Astrocyte (in vitro differentiated cells and primary cell): ENCODE results near the gene ZNF467. TPM values are rescaled to one million over a fixed set of nuclear protein-coding genes. Genes with fewer than 3 reads are reported as not detected.

Experiments
- DNase-seq: peaks from one replicate; pipeline ENCODE4 v3.0.0-alpha.2; 2010; ENCODE audit warnings: low read depth
- FAIRE-seq: peaks from 2 replicates; lab custom pipeline; 2011; peaks lifted over from hg19 to GRCh38; lab: Jason Lieb, UNC
- H2AFZ ChIP-seq: 2 replicates; pipeline ENCODE4 v1.6.0; 2012; ENCODE audit warnings: low read depth, low read length, inconsistent platforms
- H3K27ac ChIP-seq: 2 replicates; pipeline ENCODE4 v1.5.1; 2011; ENCODE audit warnings: low read depth, low read length, inconsistent platforms
- H3K27me3 ChIP-seq: 2 replicates; pipeline ENCODE4 v1.6.0; 2011; ENCODE audit warnings: low read length, inconsistent platforms; ENCODE audit not compliant: insufficient read depth
- H3K36me3 ChIP-seq: 2 replicates; pipeline ENCODE4 v1.5.1; 2011; ENCODE audit warnings: low read length, inconsistent platforms; ENCODE audit not compliant: insufficient read depth
- H3K4me1 ChIP-seq: 2 replicates; pipeline ENCODE4 v1.5.1; 2011; ENCODE audit warnings: low read length, inconsistent platforms; ENCODE audit not compliant: insufficient read depth
- H3K4me2 ChIP-seq: 2 replicates; pipeline ENCODE4 v1.6.0; 2012; ENCODE audit warnings: low read length, inconsistent platforms
- H3K4me3 ChIP-seq: 2 replicates; pipeline ENCODE4 v1.5.1; 2011; ENCODE audit warnings: low read depth, mild to moderate bottlenecking, low read length, inconsistent platforms; ENCODE audit not compliant: insufficient read depth
- H3K79me2 ChIP-seq: 2 replicates; pipeline ENCODE4 v1.6.0; 2012; ENCODE audit warnings: mild to moderate bottlenecking, low read length, inconsistent platforms; ENCODE audit not compliant: insufficient read depth
- H3K9ac ChIP-seq: 2 replicates; pipeline ENCODE4 v1.6.0; 2012; ENCODE audit warnings: mild to moderate bottlenecking, low read length, inconsistent platforms
- H3K9me3 ChIP-seq: 2 replicates; pipeline ENCODE4 v1.5.1; 2012; ENCODE audit warnings: low read depth, mild to moderate bottlenecking, low read length, inconsistent platforms; ENCODE audit not compliant: insufficient read depth
- H4K20me1 ChIP-seq: 2 replicates; pipeline ENCODE4 v1.6.0; 2012; ENCODE audit warnings: low read length, inconsistent platforms; ENCODE audit not compliant: insufficient read depth
- H3K27ac Mint-ChIP-seq: one replicate; pipeline ENCODE4 v1.8.0; 2021; ENCODE audit warnings: mild to moderate bottlenecking, mixed read lengths; ENCODE audit not compliant: unreplicated experiment
- H3K27me3 Mint-ChIP-seq: one replicate; pipeline ENCODE4 v1.8.0; 2021; ENCODE audit warnings: low read depth, mixed read lengths; ENCODE audit not compliant: unreplicated experiment
- H3K36me3 Mint-ChIP-seq: one replicate; pipeline ENCODE4 v1.8.0; 2021; ENCODE audit warnings: low read depth, mixed read lengths; ENCODE audit not compliant: unreplicated experiment
- H3K4me1 Mint-ChIP-seq: one replicate; pipeline ENCODE4 v1.8.0; 2021; ENCODE audit warnings: low read depth, mixed read lengths; ENCODE audit not compliant: unreplicated experiment
- H3K4me3 Mint-ChIP-seq: one replicate; pipeline ENCODE4 v1.8.0; 2021; ENCODE audit warnings: mild to moderate bottlenecking, moderate library complexity, mixed read lengths; ENCODE audit not compliant: unreplicated experiment
- H3K9me3 Mint-ChIP-seq: one replicate; pipeline ENCODE4 v1.8.0; 2021; ENCODE audit warnings: mild to moderate bottlenecking, mixed read lengths; ENCODE audit not compliant: unreplicated experiment
- EZH2 ChIP-seq: IDR thresholded peaks from 2 replicates; pipeline ENCODE4 v1.6.1; 2012; ENCODE audit warnings: mild to moderate bottlenecking, low read length, inconsistent platforms; ENCODE audit not compliant: insufficient read depth
- total RNA-seq: library from RNA; stranded (reverse); gene quantifications from 2 replicates; pipeline ENCODE4 v1.2.1, GENCODE V29; 2021
- TF ChIP-seq, protein P1 (sequence below): IDR thresholded peaks from 2 replicates; pipeline ENCODE4 v1.5.1; 2011; ENCODE audit warnings: low read depth, mild to moderate bottlenecking, inconsistent platforms, low read length, moderate library complexity; ENCODE audit not compliant: insufficient read depth

The ZNF467 gene
- total RNA-seq, 1 donor from 2014 or later: 16.6 TPM

DNA sequence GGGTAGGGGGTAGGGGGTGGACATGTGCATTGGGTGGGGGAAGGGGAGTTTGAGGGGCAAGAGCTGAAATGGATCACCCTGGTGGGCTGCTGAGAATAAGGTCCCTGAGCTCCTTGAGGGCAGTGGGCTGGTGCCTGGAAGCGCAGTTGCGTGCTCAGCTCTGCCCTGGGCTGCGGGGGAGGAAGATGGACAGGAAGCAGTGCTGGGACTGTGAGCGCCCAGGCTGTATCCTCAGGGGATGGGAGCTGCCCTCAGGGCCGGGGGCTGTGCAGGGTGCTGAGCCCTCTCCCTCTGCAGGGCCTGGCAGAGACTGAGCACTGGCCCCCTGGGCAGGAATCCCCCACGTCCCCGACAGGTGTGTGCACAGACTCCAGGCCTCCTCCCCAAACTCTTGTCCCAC lies 24.4 kb upstream of the ZNF467 start:
- peaks cover 52% of the 10 kb centered on the region for H3K27me3 Mint-ChIP-seq

DNA sequence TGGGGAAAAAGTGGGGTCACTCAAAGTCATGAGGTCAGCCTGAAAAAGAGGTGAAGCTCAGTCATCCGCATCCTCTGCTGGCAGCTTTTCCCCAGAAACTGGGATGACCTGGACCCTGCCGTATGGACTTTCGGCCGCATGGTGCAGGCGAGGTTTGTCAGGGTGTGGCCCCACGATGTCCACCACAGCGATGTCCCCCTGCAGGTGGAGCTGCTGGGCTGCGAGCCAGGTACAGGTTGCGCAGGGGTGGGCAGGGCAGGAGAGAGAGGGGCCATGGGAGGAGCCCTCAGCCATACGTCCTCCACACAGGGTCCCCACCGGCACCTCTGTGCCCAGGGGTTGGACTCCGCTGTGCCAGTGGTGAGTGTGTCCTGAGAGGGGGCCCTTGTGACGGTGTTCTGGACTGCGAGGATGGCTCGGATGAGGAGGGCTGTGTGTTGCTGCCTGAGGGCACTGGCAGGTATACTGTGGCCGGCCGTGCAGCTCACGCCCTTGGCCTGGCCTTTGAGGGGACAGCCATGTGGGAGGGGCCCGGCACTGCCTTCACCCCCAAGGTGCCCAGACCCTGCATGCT lies 23.0 kb upstream of the ZNF467 start:
- Histone ChIP-seq H3K27me3 (peaks cover 8% of the 10 kb centered on the region), H3K9ac (no peak overlapping the region), H3K4me2 (no peak overlapping the region), H2AFZ (no peak overlapping the region), H3K4me3 (no peak overlapping the region), H3K27ac (no peak overlapping the region), H3K79me2 (no peaks in the 10 kb centered on the region), H3K9me3 (no peaks in the 10 kb centered on the region), H4K20me1 (no peaks in the 10 kb centered on the region), H3K4me1 (no peaks in the 10 kb centered on the region), H3K36me3 (no peaks in the 10 kb centered on the region)
- Mint-ChIP-seq H3K4me1 (peaks cover 1% of the 10 kb centered on the region), H3K36me3 (peaks cover 3% of the 10 kb centered on the region), H3K9me3 (no peaks in the 10 kb centered on the region), H3K4me3 (no peak overlapping the region), H3K27ac (no peak overlapping the region), H3K27me3 (peaks cover 54% of the 10 kb centered on the region)
- no peak for TF ChIP-seq EZH2
- TF ChIP-seq, protein P1, sequence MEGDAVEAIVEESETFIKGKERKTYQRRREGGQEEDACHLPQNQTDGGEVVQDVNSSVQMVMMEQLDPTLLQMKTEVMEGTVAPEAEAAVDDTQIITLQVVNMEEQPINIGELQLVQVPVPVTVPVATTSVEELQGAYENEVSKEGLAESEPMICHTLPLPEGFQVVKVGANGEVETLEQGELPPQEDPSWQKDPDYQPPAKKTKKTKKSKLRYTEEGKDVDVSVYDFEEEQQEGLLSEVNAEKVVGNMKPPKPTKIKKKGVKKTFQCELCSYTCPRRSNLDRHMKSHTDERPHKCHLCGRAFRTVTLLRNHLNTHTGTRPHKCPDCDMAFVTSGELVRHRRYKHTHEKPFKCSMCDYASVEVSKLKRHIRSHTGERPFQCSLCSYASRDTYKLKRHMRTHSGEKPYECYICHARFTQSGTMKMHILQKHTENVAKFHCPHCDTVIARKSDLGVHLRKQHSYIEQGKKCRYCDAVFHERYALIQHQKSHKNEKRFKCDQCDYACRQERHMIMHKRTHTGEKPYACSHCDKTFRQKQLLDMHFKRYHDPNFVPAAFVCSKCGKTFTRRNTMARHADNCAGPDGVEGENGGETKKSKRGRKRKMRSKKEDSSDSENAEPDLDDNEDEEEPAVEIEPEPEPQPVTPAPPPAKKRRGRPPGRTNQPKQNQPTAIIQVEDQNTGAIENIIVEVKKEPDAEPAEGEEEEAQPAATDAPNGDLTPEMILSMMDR: no peak
- DNase-seq: no peak
- no peak for FAIRE-seq

More for the DNA sequence above, 24.4 kb upstream of the ZNF467 start:
- no peak for TF ChIP-seq EZH2
- TF ChIP-seq, protein P1: no peak
- no peak overlapping the region for H3K4me3 Mint-ChIP-seq
- peaks cover 1% of the 10 kb centered on the region for H3K4me1 Mint-ChIP-seq
- Histone ChIP-seq H3K27ac (no peak overlapping the region), H3K9ac (no peak overlapping the region), H3K27me3 (peaks cover 8% of the 10 kb centered on the region), H4K20me1 (no peaks in the 10 kb centered on the region), H3K36me3 (no peaks in the 10 kb centered on the region), H2AFZ (no peak overlapping the region), H3K9me3 (no peaks in the 10 kb centered on the region), H3K4me3 (no peak overlapping the region), H3K4me1 (no peaks in the 10 kb centered on the region), H3K4me2 (no peak overlapping the region), H3K79me2 (no peaks in the 10 kb centered on the region)
- no peak for DNase-seq
- peaks cover 3% of the 10 kb centered on the region for H3K36me3 Mint-ChIP-seq
- H3K9me3 Mint-ChIP-seq: no peaks in the 10 kb centered on the region
- no peak for FAIRE-seq
- no peak overlapping the region for H3K27ac Mint-ChIP-seq

DNA sequence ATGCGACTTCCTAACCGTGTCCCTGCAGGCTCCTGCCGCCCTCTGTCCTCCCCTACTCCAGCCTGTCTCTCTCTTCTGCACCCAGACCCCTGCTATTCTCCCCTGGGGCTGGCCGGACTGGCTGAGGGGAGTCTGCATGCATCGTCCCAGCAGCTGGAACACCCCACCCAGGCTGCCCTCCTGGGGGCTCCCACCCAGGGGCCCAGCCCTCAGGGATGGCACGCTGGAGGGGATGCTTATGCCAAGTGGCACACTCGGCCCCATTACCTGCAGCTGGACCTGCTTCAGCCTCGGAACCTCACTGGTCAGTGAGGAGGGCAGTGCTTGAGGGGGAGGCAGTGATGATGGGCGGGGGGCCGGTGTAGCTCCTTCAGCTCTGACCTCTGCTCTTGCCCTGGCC lies 21.7 kb upstream of the ZNF467 start:
- no peaks in the 10 kb centered on the region for H3K79me2 ChIP-seq
- Mint-ChIP-seq H3K27ac (peak overlapping the region; percentile 41), H3K36me3 (peaks cover 3% of the 10 kb centered on the region), H3K9me3 (no peaks in the 10 kb centered on the region), H3K27me3 (peaks cover 55% of the 10 kb centered on the region), H3K4me3 (no peak overlapping the region), H3K4me1 (peaks cover 1% of the 10 kb centered on the region)
- H3K4me3 ChIP-seq: no peak overlapping the region
- FAIRE-seq (no peak), DNase-seq (no peak)
- H2AFZ ChIP-seq: no peak overlapping the region
- no peaks in the 10 kb centered on the region for H3K4me1 ChIP-seq
- no peaks in the 10 kb centered on the region for H4K20me1 ChIP-seq
- peaks cover 8% of the 10 kb centered on the region for H3K27me3 ChIP-seq
- no peaks in the 10 kb centered on the region for H3K9me3 ChIP-seq
- no peak overlapping the region for H3K27ac ChIP-seq
- H3K4me2 ChIP-seq: no peak overlapping the region
- TF ChIP-seq EZH2: no peak
- TF ChIP-seq, protein P1: no peak
- H3K9ac ChIP-seq: no peak overlapping the region
- H3K36me3 ChIP-seq: no peaks in the 10 kb centered on the region
